ENCODE measurements around the gene PARD3B. TPM values are rescaled to one million over a fixed set of nuclear protein-coding genes. Genes with fewer than 3 reads are reported as not detected.

Gene PARD3B
- polyA plus RNA-seq, 1 donor, result 37.4 TPM

DNA sequence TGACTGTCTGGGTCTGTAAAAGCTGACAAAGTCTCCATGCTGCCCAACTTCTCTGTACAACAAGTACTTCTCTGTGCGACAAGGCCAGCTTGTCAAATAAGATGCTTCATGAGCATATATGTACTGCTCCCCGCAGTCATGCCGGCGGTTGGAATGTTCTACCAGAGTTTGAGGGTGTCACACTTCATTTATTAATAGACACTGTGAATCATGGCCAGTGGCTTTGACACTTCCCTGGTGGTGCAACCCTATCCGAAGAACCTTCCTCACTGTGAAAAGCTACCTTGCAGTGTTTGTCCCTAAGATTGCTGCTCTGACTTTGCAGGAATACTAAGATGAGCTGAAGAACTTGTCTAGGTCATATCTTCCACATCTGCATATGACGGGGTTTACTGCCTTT, 1016.2 kb downstream of the PARD3B start:
- DNase-seq, result no peak

DNA sequence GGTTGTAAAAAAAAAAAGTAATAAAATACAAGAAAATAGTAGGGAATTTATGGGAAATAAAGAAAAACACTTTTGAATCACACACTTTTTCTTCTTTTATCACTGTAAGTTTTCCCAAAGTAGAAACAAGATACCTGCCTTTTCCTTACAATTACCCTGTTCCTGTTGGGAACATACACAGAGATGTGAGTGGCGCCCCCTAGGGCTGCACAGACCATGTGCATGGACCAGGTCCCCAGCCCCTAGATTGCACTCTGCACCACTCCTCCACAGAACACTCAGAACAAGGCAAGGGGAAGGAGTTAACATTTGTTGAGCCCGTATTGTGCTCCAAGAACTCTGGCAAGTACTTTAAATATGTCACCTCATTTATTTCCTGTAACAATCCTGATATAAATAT, 1018.4 kb downstream of the PARD3B start:
- no peak for DNase-seq

DNA sequence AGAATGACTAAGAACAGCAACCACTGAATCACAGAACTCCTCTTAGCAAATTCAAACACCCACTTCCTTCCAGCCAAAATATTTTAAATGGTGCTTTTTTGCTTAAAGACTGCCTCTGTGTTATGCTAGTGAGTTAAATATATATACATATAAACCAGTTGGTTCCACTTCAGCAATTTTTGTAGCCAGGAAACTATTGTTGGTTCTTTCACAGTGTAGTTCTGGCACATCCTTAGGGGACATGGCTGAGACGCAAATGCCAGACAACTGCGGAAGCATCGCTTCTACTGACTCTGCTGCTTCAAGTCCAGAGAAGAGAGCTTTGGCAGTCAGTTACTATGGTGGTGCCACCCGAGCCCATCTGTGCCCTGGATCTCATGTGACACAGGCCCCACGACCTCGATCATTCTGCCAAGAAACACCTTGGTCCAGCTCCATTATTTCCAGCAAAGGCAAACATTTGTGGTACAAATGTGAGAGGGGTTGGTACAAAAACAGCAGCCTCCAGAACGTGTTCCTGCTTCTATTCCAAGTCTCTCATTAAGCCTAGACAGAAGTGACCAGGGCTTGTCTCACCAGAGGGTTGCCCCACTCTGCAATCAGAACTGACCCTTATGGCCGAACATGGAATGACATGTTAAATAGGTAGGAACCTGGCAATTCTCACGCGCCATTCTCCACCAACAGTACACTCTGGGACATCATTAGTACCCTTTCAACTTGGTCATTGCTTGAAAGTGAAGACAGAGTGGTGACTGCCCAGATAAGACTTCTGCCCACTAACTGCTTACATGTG, 1019.3 kb downstream of the PARD3B start:
- no peak for DNase-seq

DNA sequence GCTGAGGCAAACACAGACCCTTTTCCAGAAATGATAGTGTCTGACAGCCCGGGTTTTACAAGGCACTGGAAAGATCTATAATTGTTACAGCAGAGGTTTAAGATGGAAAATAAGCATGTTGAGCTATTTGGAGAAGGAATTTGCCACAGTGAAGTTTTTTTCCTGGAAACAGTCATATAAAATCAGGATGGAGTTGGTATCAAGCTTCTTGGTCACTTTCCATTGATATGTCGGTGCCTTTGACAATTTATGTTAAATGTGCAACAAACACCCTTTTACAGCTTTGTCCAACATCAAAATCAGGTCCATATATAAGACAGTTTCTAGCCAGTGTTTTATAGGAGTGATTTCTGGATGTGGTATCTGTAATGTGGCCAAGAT, 1019.9 kb downstream of the PARD3B start:
- DNase-seq, result no peak

DNA sequence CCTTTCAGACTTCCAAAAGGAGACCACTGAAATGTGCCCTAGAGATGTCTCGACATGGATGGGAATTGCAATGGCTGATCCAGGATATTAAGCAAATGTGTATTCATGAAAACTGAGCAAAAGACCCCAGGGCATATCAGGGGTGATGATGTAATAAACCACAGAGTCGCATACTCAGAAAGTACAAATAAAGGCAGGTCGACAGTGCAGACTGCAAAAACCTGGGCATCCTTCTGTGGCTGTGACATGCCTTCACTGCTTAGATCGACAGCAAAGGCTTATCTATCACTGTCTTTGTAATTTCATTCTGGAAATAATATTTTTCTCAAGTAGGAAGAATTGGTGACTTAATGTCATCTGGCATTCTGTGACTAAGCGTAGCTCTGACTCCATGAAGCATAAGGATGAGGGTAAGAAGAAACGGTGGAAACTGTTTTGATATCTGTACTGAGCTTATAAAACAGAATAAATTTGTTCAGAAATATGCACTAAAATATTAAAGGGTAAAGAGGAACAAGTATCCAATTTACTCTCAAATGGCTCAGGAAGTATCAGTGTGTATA, 1021.4 kb downstream of the PARD3B start:
- DNase-seq, result no peak

DNA sequence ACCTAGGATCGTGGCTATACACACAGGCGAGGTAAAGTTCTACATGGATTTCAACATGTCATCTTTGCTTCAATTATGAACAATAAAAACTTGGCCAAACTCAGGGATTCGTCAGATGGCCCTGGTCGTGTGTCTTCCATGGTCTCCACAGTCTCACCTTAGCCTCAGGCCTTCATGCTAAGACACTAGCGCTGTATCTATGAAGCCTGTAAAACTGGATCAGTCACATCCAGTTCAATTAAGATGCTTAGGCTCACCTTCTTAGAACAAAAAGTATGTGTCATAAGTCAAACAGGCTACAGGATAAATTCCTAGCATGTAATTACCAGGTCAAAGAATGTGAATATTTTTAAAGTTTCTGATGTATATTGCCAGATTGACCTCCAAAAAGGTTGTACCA, 1023.3 kb downstream of the PARD3B start:
- no peak for DNase-seq

DNA sequence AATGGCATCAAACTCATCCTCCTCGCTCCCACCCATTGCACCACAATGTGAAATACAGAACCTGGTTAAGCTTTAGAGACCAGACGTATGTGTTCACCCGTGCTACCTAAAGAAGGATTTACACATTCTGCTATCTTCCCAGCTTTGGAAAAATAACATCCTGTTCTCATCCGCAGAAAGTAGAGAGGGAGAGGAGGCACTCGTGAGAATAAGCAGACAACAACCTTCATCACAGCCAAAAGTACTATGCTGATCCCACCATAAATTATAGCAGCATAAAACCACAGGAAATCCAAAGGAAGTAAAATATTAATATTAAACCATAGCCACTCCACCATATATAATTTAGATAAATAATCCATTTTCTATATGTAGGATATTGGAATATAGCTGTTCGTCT, 1025.4 kb downstream of the PARD3B start:
- DNase-seq, result no peak

DNA sequence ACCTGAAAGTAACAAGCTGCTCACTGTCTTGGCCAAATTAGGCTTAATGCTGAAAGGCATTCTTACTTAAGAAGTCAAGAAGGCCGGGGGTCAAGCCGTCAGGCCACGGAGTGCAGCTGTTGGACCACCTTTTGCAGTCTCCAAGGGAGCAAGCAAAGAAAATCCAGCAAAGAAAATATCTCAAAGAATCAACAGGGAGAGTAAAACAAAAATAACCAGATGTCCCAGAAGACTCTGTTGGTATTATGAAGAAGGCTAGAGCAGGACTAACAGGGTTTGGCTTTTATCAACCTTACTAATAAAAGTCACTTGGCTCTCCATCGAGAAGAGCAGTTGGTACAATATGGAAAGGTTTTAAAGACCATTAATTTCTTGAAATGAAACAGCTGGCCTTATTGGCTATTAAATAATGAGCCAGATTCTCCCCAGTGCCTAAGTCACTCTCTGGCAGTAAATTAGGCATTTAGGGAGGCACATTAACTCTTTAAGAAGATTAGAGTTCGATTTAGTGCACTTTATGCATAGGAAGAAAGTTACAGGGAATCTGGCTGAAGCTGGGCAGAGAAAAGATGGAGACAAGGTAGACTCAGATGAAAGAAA, 1026.2 kb downstream of the PARD3B start:
- no peak for DNase-seq

DNA sequence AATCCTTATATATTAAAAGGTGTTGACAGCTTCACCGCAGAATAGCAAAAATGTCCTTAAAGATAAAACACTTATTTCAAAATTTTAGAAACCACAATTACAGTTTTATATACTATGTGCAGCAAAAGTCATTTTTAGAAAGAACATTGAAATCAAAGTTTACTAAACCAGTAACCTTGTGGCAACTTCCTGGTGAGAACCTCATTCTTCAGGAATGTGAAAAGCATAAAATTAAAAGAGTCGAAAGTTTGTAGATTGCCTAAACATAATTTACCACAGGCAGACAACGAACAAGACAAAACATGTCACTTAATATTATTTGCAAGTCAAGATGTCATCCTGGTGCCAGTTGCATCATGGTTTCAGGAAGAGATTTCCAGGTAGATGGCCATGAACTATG, 1028.7 kb downstream of the PARD3B start:
- no peak for DNase-seq

DNA sequence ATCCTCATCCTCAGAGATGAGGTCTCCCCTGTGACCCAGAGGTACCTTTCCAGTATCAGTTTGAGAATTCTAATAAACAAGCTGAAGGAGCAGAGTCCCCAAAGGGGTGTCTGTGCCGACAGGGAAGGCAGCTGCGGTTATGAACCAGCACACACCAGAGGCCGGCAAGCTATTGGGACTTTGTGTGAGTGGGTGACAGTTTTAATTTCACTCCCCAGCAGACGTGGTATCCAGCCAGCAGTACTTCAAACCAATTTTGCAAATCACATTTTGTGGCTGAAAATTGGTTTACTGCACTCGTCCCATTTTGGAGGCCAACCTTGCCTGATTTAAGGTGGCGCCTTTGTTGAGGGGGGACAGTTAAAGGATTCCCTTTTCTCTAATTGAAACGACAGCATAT, 1034.1 kb downstream of the PARD3B start:
- no peak for DNase-seq

DNA sequence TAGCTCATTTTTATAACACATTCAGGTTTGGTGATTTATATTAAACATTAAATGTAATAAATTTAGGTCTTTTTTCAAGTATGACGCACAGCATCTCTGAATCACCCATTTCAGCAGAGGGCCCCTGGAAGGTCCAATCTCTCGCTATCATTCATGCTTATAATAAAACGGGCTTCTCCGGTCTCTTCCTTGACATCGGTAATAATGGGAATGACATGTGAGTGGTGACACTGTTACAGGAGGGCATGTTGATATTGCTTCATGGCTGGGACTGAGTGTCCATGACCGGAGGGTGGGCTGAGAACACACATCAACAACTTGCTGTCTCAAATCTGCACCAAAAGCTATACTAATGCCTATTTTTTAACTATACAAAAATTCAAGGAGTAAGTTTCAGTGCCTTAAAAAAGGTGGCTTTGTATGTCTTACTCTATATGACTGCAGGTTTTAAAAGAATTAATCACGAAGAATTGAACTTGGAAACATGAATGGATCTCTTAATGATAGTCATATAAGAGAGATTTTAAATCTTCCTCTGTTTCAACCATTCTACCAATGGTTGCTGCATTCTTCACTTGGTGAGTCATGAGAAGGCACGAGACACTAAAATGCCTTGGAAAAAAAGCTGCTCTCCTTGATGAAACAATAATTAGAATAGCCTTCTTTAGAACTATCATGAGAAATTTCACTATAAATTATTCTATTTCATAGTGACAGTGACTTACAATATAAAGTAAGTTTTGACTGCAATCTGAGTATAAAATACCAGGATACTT, 1035.1 kb downstream of the PARD3B start:
- DNase-seq, result no peak

DNA sequence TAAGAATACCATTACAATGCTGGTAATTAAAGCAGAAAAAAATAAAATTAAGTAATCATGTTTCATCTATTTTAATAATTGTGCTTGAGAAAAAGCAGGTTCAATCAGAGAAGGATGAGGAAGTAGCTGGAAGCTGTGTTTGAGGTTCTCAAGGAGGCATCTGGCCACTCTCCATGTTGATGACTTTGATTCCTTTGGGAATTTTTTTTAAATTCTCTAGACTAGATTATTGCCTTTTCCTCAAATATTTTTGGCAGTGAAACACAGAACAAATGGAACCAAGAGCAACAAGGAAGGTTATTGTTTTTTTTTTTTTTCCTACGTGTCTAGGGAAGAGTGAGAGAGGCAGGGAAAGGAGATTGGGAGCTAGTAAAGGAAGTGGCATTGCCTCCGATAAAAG, 1037.1 kb downstream of the PARD3B start:
- no peak for DNase-seq

DNA sequence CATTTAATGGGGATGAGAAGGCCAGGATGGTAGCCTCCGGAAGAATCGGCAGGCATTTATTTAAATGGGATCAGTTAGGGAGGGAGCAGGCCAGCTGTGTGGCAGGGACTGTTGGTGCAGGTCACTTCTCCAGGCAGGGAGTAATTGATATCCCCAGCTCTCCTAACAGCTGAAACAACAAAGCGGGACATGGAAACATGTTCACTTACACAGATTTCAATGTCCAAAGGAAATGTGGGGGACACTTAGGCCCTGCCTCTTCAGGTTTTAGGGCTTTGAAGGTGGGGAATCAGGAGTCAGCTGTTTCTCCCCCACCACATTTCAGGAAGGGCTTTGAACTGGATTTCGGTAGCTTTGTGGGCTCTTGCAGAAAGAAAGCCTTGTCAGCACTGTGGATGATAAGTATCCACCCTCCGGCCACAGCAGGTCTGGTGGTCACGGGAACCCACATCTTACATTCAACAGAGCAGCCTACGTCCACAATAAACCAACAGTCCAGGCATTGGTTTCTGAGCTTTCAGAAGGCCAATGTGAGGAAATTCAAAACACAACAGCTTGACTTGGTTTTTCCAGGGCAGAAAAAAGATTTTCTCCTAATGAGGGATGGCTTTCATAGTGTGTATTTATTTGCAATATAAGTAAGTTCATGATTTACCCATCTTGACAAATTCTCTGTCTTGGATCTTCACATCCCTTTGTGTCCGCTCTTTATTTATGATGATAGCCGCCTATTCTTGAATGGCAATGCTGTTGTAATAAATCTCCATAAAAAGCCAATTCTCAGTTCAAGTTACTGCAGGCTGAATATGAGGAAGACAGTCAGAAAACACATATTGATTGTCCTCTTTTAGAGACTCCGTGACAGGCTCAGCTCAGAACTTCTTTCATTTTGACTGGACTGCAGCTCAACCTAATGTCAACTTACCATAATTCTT, 1040.4 kb downstream of the PARD3B start:
- DNase-seq, result peak; percentile 61

DNA sequence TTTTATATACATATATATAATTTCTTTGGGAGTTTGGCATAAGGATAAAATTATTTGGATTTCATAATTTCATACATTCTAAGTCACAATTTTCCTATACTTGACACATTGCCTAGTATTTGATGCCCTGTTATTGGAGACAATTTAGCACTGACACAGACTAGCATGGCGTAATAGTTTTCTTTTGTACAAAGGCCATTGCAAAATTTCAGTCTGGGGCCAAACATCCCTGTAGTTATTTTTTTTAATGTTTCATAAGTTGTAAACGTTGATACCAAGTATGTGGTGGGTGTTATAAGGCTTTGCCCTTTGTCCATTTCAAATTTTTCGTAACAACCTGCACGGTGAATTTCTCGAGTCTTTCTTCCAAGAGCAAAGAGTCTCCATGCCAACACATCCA, 1041.4 kb downstream of the PARD3B start:
- no peak for DNase-seq

DNA sequence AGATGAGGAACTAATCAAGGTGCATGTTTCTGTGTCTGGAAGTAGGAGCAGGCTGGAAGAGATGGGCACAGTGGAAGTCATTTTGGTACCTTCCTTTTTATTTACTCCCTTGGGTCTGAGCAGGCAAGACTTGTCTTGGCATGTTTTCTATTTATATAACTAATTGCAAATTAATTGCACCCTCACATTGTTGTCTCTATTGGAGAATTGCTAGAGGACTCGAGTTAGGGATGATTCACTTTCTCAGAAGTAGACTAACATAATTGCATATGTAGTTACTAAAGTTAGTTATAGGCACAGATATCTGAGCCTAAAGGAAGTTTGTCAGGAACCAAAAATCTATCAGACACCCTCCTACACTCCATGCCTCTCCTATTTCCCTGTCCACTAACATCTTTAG, 1044.2 kb downstream of the PARD3B start:
- DNase-seq, result no peak

DNA sequence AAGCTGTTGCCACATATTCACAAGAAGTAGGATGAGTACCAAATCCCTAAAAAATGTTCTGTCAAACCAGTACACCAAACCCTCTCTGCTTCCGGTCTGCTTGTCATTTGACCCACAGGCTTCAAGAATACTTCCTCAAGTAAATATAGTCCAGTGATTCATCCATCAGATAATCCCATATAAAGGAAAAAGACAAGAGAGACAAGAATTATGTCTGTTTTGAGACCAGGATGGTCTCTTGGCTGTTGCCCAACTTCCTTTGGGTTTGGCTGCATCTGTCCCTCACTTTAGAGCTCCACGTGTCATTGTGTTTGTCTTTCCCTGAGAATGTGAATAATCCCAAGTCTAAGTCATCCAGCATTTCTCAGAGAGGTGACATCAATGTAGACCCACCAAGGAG, 1045.5 kb downstream of the PARD3B start:
- DNase-seq, result no peak

DNA sequence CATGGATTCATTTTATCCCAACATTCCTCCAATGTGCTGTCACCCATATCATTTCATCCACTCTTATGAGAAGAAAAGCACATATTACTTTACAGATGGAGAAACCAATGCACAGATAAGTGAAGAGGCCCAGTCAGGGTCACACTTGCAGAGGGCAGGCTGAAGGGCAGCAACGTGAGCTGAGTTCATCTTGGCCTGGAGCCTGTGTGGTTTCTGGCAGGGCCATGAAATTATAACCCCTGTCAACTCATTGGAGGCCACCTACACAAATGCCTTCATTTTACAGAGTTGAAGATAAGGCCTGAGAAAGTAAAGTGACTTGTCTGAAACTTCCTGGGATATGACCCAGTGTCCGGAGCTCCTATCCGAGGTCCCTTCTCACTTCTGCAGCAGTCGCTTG, 1048.6 kb downstream of the PARD3B start:
- DNase-seq, result no peak

DNA sequence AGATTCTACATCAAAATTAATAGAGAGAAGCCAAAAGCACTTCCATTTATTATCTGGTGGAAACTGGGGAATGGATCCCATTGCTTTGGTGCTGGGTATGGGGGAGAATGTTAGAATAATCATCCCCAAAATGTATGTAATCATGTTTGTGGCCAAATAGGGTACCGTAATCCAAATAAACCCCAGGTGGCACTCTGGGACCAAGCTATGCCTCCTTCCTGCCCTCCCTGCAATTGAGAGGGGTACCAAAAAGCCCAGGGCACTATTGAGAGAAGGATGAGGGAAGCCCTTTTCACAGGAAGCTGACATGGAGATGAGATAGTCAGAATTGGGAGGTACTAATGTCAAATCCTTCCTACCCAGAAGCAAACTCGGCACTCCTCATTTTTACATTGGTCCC, 1051.3 kb downstream of the PARD3B start:
- DNase-seq, result no peak

DNA sequence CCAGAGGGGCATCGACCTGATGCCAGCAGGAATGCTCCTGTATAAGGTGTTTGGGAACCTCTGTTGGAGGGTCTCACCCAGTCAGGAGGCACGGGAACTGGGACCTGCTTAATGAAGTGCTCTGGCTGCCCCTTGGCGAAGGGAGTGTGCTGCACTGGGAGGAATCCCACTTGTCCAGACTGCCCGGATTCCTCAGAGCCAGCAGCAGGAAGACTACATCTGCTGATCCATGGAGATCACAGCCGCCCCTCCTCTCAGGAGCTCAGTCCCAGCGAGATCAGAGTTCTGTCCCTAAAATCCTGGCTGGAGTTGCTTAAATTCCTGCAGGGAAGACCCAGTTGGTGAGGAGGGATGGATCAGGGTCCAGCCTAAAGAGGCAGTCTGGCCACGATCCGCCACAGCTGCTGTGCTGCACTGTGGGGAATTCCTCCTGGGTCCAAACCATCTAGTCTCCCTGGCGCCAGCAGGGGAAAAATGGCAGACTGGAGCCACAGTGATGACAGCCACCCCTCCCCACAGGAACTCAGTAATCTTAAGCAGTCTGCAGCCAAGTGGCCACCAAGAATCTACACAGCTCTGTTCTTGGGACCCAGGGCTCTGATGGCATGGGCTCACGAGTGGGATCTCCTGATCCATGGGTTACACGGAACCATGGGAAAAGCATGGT, 1060.5 kb downstream of the PARD3B start:
- DNase-seq, result no peak

DNA sequence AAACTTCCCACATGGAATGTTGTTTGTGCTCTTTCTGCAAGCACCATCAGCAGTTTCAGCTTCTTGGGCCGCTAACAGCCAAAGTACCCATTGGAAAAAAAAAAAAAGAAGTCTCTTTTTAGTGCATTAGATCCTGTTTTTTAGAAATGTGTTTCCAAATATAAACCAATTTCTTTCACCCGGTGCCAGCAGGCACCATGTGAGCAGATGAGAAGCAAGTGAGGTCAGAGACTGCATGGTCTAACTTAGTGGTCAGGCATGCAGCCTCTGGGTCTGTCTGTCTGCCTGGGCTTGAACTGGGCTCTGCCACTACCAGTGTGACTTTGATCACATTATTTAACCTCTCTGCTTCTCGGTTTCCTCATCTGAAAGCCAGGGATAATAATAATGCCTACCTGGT, 1061.9 kb downstream of the PARD3B start:
- no peak for DNase-seq

DNA sequence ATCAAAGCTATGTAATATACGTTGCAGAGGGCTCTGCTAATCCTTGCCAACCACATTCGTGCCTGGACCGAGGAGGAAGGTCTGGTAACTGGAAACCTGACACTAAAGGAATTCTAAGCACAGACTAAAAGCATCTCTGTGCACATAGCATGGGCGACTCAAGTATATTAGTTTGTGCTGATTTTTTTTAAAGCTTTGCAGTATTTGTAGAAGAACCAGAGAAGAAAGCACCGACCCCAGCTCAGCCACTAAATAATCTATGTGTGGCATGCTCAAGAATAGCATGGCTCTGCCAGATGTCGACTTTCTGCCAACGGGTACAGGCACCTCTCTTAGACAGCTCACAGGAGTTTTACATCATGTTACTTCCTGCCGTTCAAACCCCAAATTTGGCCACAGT, 1063.8 kb downstream of the PARD3B start:
- no peak for DNase-seq

Data from left kidney (tissue), 2 donors.